ENCODE results near the gene SOWAHD.

- TF ChIP-seq CTCF (IDR thresholded peaks at IDR 0.05) (no peak), POLR2A (IDR thresholded peaks at IDR 0.05) (no peak)
These were observed 2.3 kb upstream of the SOWAHD start for GRCh38 chrX:119755981-119756533.

All from right lobe of liver (tissue), 4 donors.